Activated CD8-positive, alpha-beta memory T cell treated with anti-CD3 and anti-CD28 coated beads for 24 hours (primary cell): ENCODE measurements around the gene SPIB.
"Not testable (repeated sequence)": the region's sequence is repeated elsewhere in the genome, so short reads cannot be mapped to it uniquely, and the experiment has no call there.

Source experiments
- DNase-seq: peaks from one replicate; pipeline ENCODE4 v3.0.0-alpha.2; 2020

SPIB gene

DNA sequence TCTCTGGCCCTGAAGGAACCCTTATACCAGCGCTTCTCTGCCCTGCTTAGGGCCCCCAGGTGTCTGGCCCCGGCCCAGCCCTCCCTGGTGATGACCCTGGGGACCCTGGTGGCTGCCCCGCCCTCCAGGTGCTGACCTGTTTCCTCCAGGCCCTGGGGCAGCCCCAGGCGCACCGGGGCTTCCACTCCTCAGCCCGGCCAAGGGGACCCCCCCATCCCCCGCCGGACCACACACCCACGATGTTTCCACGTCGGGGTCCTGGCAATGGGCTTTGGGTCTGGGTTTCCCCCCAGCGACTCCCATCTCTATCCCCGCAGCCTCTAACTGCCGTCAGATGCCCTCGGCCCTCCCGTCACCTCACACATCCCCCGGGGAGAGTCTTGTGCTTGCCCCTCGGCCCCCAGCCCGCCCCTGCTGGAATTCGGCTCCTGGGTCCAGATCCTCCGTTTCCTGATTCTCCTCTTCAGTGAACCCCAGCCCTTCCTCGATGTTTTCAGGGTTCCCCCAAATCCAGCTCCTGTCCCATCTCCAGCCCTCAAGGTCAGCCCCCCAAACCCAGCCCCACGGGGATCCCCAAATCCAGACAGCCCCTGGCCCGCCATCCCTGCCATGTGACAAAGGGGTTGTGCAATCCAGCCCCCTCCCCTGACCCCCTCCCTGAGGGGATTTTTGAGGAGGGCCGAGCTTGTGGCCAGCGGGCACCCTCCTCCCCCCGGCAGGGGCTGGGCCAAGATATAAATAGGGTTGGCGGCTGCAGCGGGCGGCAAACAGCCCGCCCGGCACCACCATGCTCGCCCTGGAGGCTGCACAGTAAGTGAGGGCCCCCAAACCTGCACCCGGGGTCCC, at the start of gene SPIB:
Gene SPIB, plus strand, starts transcription at position 763 of the 846 bp plus-strand sequence. Its CDS starts 25 bp downstream, at position 788.
- no peak for DNase-seq

DNA sequence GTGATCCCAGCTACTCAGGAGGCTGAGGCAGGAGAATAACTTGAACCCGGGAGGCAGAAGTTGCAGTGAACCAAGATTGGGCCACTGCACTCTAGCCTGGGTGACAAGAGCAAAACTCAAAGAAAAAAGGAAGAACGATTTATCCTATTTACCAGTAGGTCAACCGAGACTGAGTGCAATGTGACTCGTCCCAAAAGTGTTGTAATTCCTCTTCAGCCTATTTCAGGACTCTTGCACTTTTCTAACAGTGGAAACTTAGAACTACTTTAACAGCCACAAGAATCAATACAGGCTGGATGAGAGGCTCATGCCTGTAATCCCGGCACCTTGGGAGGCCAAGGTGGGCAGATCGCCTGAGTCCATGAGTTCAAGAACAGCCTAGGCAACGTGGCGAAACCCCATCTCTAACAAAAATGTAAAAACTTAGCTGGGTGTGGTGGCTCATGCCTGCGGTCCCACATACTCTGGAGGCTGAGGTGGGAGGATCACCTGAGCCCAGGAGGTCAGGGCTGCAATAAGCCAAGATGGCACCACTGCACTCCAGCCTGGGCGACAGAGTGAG, 46.7 kb upstream of the SPIB start:
- no peak for DNase-seq

DNA sequence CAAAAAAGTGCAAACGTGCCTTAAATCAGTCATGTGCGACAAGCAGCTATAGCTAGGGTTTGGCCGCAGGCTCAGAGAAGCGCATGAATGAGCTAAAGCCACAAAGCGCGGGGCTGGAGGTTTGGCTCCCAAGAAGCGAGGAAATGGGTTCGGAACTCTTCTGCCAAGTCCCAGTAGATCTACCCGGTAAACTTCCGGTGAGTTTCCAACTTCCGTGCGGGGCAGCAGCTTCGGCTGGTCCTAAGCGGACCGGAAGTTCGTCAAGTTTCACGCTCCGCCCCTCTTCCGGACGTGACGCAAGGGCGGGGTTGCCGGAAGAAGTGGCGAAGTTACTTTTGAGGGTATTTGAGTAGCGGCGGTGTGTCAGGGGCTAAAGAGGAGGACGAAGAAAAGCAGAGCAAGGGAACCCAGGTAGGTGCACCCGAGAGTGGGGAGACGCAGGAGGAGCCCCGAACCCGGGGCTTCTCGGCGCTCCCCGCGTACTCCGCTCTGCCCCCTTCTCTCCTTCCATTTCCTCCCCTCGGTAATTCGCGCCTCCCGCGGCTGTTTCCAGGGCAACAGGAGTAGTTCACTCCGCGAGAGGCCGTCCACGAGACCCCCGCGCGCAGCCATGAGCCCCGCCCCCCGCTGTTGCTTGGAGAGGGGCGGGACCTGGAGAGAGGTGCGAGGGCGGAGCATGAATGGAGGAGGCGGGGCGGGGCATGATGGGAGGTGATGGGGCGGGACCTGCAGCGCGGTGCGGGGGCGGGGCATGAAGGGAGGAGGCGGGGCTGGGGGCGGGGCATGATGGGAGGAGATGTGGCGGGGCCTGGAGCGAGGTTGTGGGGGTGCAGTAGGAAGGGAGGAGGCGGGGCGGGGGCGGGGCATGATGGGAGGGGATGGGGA, 42.3 kb upstream of the SPIB start, which contains the start of gene NR1H2:
Gene NR1H2, plus strand, starts transcription at position 292 of the 885 bp plus-strand sequence. CDS start 1,149 bp downstream, outside the sequence.
- DNase-seq = peak; percentile 97

DNA sequence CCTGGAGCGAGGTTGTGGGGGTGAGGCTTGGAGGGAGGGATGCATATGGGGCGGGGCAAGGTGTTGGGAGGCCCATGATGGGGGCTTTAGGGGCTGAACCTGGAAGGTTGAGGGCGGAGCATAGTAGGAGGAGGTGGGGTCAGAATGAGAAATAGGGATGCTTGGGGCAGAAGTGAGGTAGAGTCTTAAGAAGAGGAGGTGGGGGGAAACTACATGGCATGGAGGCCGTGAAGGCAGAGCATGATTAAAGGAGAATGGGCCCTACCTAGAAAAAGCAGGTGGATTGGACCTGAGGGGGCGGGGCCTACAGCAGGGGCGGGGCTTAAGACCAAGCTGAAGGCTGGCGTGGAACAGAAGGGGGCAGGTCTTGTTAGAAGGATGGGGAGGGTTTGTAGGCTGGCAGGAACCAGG, 41.7 kb upstream of the SPIB start:
- DNase-seq = no peak

DNA sequence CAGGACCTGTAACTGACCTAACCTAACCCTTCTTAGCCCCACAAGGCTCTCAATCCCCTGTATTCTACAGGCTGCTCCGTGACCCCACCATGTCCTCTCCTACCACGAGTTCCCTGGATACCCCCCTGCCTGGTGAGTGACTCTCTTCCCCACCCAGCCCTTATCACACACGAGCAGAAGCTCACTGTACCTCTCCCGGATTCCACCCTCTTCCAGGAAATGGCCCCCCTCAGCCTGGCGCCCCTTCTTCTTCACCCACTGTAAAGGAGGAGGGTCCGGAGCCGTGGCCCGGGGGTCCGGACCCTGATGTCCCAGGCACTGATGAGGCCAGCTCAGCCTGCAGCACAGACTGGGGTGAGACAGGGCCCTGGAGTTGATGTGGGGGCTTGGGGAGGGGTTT, 41.2 kb upstream of the SPIB start:
- no peak for DNase-seq

DNA sequence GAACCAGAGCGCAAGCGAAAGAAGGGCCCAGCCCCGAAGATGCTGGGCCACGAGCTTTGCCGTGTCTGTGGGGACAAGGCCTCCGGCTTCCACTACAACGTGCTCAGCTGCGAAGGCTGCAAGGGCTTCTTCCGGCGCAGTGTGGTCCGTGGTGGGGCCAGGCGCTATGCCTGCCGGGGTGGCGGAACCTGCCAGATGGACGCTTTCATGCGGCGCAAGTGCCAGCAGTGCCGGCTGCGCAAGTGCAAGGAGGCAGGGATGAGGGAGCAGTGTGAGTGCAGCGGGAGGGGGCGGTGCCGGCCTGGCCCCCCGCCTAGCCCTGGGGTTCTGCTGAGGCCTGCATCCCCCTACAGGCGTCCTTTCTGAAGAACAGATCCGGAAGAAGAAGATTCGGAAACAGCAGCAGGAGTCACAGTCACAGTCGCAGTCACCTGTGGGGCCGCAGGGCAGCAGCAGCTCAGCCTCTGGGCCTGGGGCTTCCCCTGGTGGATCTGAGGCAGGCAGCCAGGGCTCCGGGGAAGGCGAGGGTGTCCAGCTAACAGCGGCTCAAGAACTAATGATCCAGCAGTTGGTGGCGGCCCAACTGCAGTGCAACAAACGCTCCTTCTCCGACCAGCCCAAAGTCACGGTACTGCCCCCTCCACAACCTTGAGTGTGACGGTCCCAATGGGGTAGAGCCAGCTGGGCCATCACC, 40.4 kb upstream of the SPIB start:
- no peak for DNase-seq

DNA sequence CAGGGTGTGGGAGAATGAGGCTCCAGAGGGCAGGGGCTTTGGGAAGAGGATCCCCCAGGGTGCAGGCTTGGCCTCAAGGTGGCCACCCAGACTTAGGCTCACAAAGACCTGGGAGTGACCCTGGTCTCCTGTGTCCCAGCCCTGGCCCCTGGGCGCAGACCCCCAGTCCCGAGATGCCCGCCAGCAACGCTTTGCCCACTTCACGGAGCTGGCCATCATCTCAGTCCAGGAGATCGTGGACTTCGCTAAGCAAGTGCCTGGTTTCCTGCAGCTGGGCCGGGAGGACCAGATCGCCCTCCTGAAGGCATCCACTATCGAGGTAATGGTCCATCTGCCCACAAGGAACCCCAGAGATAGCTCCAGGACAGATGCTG, 39.9 kb upstream of the SPIB start:
- DNase-seq = no peak

DNA sequence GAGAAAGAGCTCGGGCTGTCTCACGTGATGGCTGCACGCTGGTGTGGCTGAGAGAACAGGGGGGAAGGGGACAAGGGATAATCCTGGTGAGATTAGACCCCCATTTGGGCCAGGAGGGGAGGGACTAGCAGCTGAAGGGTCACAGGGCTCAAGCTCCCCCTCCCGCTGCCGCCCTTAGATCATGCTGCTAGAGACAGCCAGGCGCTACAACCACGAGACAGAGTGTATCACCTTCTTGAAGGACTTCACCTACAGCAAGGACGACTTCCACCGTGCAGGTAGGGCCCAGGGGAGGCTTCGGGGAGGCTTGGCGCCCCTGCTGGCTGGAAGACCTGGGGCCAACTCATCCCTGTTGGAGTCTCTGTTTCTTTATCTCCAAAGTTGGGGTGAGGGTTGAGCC, 39.1 kb upstream of the SPIB start:
- DNase-seq = no peak

DNA sequence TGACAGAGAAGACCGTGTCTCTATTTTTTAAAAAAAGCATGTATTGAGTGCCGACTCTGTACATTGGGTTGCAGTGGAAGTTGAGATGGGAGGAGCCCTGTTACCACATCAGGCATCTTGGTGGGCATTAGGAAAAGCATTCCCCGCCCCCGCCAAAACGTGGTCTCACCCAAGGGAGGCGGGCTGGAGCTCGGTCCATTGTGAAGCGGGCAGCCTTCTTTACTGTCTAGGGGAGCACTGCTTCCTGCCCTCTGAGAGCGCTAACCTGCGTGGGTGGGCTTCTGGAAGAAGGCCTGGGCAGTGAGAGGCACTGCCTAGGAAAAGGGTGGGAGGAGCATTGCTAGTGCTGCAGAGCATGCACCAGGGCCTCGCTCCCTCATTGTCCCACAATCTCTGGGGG, 38.6 kb upstream of the SPIB start:
- DNase-seq = no peak

DNA sequence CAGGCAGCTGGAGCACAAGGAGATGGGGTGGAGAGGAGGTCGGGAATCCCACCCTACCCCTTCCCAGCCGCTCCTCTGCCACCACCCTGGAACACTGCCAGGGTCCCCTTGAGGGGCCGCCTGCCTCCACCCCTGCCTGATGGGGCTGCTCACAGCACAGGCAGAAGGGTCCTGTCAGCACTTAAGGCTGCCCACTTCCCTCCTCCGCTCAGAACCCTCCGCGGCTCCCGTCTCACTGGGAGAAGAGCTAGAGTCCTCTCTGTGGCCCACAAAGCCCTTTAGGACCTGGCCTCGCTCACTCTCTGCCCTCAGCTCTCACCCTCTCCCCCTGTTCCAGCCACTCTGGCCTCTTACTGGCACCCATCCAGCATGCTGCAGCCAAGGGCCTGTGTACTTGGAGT, 38.0 kb upstream of the SPIB start:
- DNase-seq = no peak

DNA sequence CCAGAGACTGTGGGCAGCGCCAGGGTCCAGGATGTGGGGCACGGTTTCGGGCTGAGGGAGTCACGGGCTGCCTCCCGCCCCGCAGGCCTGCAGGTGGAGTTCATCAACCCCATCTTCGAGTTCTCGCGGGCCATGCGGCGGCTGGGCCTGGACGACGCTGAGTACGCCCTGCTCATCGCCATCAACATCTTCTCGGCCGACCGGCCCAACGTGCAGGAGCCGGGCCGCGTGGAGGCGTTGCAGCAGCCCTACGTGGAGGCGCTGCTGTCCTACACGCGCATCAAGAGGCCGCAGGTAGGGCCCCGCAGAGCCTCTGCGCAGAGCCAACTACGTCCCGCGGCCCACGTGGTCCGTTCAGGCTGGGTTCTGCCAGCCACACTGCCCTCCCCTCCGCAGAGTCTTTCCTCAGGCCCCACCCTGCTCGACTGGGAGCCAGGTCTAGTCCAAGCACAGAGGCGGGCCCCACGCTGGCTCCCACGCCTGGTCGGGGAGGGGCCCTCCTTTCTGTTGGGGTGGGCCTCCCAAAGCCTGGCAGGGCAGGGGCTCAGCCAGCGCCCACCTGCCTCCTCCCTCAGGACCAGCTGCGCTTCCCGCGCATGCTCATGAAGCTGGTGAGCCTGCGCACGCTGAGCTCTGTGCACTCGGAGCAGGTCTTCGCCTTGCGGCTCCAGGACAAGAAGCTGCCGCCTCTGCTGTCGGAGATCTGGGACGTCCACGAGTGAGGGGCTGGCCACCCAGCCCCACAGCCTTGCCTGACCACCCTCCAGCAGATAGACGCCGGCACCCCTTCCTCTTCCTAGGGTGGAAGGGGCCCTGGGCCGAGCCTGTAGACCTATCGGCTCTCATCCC, 36.6 kb upstream of the SPIB start:
- DNase-seq = no peak

DNA sequence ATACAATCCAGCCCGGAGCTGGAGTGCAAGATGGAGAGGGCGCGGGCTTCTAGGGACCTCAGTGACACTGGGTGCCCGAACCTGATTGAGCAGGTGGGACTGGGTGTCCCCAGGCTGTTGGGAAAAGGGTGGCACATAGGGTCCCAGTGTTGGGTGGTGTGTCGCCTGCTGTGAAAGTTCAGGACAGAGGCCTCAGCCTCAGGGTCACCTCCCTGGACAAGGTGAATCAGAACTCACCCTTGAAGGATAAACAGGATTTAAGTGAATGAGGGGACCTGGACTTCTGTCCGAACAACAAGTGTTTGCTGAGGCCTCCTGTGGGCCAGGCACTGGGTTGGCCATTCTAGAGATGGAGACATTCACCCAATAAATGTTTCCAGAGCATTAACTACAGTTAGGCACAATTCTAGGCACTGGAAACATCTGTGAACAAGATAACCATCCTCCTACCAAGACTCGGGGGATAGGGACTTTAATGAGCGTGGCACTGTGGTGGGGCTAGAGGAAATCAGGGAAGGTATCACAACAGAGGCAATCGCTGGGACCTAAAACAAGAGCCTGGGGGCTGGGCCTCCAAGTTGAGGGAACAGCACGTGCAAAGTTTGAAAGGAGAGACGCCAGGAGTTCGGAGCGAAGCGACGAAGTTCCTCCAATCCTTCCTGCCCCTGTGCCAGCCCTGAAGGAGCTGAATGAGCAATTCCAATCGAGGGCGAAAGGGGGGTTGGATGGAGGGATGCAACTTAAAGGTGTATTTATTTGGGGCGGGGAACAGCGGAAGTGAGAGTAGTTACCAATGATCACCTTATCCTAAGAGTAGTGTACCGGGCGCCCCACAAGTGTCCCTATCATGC, 35.5 kb upstream of the SPIB start:
- DNase-seq = no peak

DNA sequence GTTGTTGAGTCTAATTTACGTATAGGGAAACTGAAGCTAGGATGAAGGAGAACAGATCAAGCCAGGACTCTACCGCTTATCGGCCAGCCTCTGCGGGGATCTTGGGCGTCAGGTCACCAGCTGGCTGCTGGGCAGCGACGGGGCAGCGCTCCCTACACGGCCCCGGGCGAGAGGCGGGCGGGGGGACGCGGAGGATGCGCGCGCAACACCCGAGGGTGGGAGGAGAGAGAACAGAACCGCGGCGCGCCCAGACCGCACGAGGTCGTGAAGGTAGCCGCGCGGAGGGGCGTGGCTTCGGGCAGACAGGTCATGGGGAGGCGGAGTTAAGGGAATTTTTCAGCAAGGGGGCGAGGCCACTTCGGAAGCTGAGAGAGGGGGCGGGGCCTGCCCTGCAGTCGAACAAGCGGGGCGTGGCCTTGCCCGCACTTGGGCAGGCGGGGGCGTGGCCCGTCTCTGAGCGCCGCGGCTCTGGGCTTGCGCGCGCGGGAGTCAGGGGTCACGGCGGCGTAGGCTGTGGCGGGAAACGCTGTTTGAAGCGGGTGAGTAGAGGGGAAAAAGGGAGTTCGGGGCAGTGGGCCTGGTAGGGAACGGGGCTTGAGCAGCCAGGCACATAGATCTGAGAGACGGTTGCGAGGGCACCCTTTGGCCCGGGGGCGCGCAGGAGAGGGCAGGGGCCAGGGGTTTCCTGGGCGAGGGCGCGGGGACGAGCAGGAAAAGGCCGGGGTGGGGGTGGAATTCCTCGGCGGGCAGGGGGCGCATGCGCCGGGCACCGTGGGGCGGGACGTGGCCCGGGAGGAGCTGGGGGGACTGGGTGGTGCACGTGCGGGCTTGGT, 34.7 kb upstream of the SPIB start, which contains the start of gene POLD1:
Gene POLD1, plus strand, starts transcription at position 496 of the 833 bp plus-strand sequence. CDS start 14,505 bp downstream, outside the sequence.
- peak; percentile 99 for DNase-seq

DNA sequence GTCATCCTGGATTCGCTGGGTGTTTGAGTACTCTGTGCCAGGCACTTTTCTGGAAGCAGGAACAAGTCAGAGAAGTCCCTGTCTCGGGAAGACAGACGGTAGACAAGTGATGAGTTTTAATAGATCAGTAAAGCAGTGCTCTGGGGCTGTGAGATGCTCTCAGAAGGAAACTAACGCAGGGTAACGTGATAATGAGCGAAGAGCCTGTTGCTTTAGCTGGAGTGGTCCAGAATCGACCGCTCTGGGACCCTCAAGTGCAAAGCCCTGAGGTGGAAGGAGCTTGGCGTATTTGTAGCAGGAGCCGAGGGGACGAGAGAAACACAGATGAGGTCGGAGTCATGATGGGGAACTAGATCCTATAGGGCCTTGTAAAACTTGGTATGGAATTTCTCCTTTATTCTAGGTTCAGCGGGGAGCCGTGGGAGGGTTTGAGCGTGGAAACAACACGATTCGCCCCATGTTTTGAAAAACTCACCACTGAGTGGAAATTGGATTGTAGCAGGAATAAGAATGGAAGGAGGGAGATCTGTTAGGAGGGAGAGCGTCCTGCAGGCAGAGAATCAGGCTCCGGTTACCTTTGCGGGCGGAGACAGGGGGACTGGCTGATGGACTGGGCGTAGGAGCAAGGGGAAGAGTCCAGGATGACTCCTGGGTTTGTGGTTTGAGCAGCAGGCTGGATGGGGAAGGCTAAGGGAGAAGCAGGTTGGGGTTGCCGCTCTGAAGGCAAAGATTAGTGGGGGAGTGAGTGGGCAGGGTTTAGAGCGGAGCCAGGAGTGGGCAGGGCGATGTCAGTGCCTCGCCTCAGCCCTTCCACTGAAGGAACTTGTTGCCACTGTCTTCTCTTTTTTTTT, 33.8 kb upstream of the SPIB start:
- DNase-seq = no peak

DNA sequence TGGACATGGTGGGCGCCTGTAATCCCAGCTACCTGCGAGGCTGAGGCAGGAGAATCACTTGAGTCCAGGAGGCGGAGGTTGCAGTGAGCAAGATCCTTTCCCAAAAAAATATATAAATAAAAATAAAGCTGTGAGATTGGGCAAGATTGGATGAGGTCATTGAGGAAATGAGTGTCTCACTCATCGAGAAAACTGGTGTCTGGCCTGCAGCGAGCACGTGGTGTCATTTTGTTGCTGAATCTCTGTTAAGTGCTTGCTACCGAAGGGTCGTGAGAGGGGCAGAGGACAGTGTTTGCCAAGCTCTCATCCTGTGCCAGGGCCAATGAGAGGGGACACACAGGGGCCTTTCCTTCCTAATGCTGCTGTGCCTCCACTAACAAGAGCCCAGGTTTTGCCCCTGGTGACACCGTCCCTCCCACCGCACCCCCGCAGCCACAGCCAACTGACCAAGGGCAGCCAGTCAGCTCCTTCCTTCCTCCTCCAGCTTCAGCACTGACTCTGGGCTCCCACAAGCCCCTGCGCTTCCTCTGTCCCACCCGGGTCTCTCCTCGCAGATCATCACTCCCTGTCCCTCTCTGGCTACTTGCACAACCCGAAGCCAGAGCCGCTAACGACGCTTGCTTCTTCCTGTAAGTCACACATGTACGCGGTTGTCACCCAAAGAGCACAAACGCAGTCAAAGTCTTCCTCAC, 31.4 kb upstream of the SPIB start:
- no peak for DNase-seq

DNA sequence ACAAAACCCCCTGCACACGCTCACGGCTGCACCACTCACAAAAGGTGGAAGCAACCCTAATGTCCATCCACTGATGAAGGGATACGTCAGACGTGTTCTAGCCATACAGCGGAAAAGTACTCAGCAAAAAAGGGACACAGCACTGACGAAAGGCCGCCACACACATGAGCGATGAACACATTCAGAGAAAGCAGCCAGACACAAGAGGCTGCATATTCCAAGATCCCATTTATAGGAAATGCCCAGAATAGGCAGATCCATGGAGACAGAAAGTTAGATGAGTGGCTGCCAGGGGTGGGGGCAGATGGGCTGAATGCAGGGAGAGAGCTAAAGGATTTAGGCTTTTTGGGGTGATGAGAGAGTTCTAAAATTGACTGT, 30.9 kb upstream of the SPIB start:
- DNase-seq = no peak

DNA sequence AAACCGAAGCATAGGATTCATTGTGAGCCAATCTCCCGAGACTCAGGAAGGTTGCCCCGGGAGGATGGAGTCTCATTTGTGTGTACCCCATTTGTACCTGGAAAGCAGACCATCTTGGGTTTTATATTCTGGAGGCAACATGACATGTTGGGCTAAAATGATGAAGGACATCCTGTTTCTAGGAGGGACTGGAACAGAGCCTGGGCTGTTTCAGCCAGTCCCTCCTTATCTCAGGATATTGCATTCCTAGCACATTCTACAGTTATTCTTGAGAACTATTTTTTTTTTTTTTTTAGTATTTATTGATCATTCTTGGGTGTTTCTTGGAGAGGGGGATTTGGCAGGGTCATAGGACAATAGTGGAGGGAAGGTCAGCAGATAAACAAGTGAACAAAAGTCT, 28.4 kb upstream of the SPIB start:
- DNase-seq = not testable (repeated sequence)

DNA sequence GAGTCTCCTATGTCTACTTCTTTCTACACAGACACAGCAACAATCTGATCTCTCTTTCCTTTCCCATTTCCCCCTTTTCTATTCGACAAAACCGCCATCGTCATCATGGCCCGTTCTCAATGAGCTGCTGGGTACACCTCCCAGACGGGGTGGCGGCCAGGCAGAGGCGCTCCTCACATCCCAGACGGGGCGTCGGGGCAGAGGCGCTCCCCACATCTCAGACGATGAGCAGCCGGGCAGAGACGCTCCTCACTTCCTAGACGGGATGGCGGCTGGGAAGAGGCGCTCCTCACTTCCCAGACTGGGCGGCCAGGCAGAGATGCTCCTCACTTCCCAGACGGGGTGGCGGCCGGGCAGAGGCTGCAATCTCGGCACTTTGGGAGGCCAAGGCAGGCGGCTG, 27.8 kb upstream of the SPIB start:
- not testable (repeated sequence) for DNase-seq
